ENCODE measurements around the gene VRK3.
A peak's percentile ranks its signal among the peaks of the same experiment; 100 is the strongest.
"Not testable (repeated sequence)": the region's sequence is repeated elsewhere in the genome, so short reads cannot be mapped to it uniquely, and the experiment has no call there.

Gene VRK3

GRCh38 chr19:49956115-49956495 lies 69.1 kb downstream of the VRK3 start:
- DNase-seq (ENCODE audit: low read depth), result no peak

- no peak for DNase-seq (ENCODE audit: low read depth)
Observed at GRCh38 chr19:49954933-49955332, 70.2 kb downstream of the VRK3 start.

- no peak for DNase-seq (ENCODE audit: low read depth)
Observed at GRCh38 chr19:49954092-49954829, 70.9 kb downstream of the VRK3 start.

GRCh38 chr19:49953416-49953815 lies 71.8 kb downstream of the VRK3 start:
- DNase-seq (ENCODE audit: low read depth), result no peak

GRCh38 chr19:49952906-49953305 lies 72.3 kb downstream of the VRK3 start:
- DNase-seq (ENCODE audit: low read depth), result no peak

GRCh38 chr19:49952479-49952836 lies 72.7 kb downstream of the VRK3 start:
- no peak for DNase-seq (ENCODE audit: low read depth)

- DNase-seq (ENCODE audit: low read depth), result no peak
Observed at GRCh38 chr19:49951806-49952478, 73.2 kb downstream of the VRK3 start.

GRCh38 chr19:49950956-49951526 lies 74.1 kb downstream of the VRK3 start:
- DNase-seq (ENCODE audit: low read depth), result no peak

- no peak for DNase-seq (ENCODE audit: low read depth)
Observed at GRCh38 chr19:49950590-49950948, 74.6 kb downstream of the VRK3 start.

- DNase-seq (ENCODE audit: low read depth), result peak; percentile 36
Observed at GRCh38 chr19:49949742-49950589, 75.2 kb downstream of the VRK3 start.

- no peak for DNase-seq (ENCODE audit: low read depth)
Observed at GRCh38 chr19:49946415-49946814, 78.8 kb downstream of the VRK3 start.

GRCh38 chr19:49944567-49944966 lies 80.6 kb downstream of the VRK3 start:
- DNase-seq (ENCODE audit: low read depth), result not testable (repeated sequence)

GRCh38 chr19:49940482-49940791 lies 84.7 kb downstream of the VRK3 start:
- DNase-seq (ENCODE audit: low read depth), result no peak

GRCh38 chr19:49939721-49940481 lies 85.3 kb downstream of the VRK3 start:
- no peak for DNase-seq (ENCODE audit: low read depth)

- DNase-seq (ENCODE audit: low read depth), result no peak
Observed at GRCh38 chr19:49938662-49939061, 86.5 kb downstream of the VRK3 start.

GRCh38 chr19:49937750-49938381 lies 87.3 kb downstream of the VRK3 start:
- DNase-seq (ENCODE audit: low read depth), result peak; percentile 35

GRCh38 chr19:49936549-49936948 lies 88.6 kb downstream of the VRK3 start:
- no peak for DNase-seq (ENCODE audit: low read depth)

GRCh38 chr19:49933643-49934042 lies 91.5 kb downstream of the VRK3 start:
- no peak for DNase-seq (ENCODE audit: low read depth)

- DNase-seq (ENCODE audit: low read depth), result no peak
Observed at GRCh38 chr19:49932731-49933131, 92.4 kb downstream of the VRK3 start.

- DNase-seq (ENCODE audit: low read depth), result no peak
Observed at GRCh38 chr19:49932041-49932451, 93.1 kb downstream of the VRK3 start.

GRCh38 chr19:49931293-49932040 lies 93.7 kb downstream of the VRK3 start:
- no peak for DNase-seq (ENCODE audit: low read depth)
